ENCODE results near the gene CCL1.

DNA sequence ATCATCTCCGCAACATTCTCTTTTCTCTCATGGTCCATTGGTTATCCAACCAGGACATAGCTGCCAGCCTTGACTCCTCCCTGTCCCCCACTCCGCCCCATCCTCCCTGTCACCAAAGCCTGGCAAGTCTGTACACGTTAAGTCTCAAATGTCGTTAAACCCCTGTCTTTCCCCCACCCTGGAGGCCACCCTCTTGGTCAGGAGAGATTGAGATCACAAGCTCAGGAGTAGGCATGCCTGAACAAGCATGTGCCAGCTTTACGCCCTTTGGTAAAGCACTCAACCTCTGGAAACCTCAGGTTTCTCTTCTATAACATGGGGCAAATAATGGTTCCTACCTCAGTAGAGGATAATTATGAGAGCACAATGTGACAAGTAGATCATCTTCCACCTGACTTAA is 38.1 kb upstream of the CCL1 start:
- TF ChIP-seq, protein P1, sequence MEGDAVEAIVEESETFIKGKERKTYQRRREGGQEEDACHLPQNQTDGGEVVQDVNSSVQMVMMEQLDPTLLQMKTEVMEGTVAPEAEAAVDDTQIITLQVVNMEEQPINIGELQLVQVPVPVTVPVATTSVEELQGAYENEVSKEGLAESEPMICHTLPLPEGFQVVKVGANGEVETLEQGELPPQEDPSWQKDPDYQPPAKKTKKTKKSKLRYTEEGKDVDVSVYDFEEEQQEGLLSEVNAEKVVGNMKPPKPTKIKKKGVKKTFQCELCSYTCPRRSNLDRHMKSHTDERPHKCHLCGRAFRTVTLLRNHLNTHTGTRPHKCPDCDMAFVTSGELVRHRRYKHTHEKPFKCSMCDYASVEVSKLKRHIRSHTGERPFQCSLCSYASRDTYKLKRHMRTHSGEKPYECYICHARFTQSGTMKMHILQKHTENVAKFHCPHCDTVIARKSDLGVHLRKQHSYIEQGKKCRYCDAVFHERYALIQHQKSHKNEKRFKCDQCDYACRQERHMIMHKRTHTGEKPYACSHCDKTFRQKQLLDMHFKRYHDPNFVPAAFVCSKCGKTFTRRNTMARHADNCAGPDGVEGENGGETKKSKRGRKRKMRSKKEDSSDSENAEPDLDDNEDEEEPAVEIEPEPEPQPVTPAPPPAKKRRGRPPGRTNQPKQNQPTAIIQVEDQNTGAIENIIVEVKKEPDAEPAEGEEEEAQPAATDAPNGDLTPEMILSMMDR (IDR thresholded peaks at IDR 0.05), result no peak
- TF ChIP-seq POLR2AphosphoS5 (IDR thresholded peaks at IDR 0.05), result no peak
